Activated effector memory CD4-positive, alpha-beta T cell treated with anti-CD3 and anti-CD28 coated beads, Interleukin-2, amount 50 U/mL, for 16 hours (primary cell): ENCODE data around the gene DDX55.

ENCODE experiments used
- DNase-seq: peaks from one replicate; pipeline ENCODE4 v3.0.0-alpha.2; 2020

DDX55 gene

GRCh38 chr12:123614110-123614509, 12.2 kb downstream of the DDX55 start:
- no peak for DNase-seq

- DNase-seq: no peak
Measured at GRCh38 chr12:123614531-123614930, 12.6 kb downstream of the DDX55 start.

- DNase-seq: no peak
Measured at GRCh38 chr12:123617144-123617543, 15.2 kb downstream of the DDX55 start.

- peak; percentile 53 for DNase-seq
Measured at GRCh38 chr12:123617580-123617979, 15.7 kb downstream of the DDX55 start.

GRCh38 chr12:123621101-123621500, 19.2 kb downstream of the DDX55 start:
- no peak for DNase-seq

GRCh38 chr12:123621619-123622530, 20.0 kb downstream of the DDX55 start:
- DNase-seq: peak; percentile 24

- DNase-seq: peak; percentile 99
Measured at GRCh38 chr12:123633379-123634141, 31.7 kb downstream of the DDX55 start, which contains the start of the genes EIF2B1 and GTF2H3. Gene EIF2B1 (minus strand): TSS chr12:123633686. CDS start chr12:123633557, 129 bp downstream. Gene GTF2H3 (plus strand): TSS chr12:123633829. CDS start chr12:123633860, 31 bp downstream.

- no peak for DNase-seq
Measured at GRCh38 chr12:123634142-123634561, 32.3 kb downstream of the DDX55 start.

GRCh38 chr12:123643911-123644310, 42.0 kb downstream of the DDX55 start:
- no peak for DNase-seq

- DNase-seq: no peak
Measured at GRCh38 chr12:123645380-123645779, 43.5 kb downstream of the DDX55 start.

- no peak for DNase-seq
Measured at GRCh38 chr12:123645878-123646277, 44.0 kb downstream of the DDX55 start.

- DNase-seq: no peak
Measured at GRCh38 chr12:123648401-123648800, 46.5 kb downstream of the DDX55 start.

GRCh38 chr12:123654129-123654701, 52.3 kb downstream of the DDX55 start:
- DNase-seq: no peak

GRCh38 chr12:123655420-123655819, 53.5 kb downstream of the DDX55 start:
- no peak for DNase-seq

- DNase-seq: no peak
Measured at GRCh38 chr12:123656392-123656791, 54.5 kb downstream of the DDX55 start.

GRCh38 chr12:123657211-123657610, 55.3 kb downstream of the DDX55 start:
- DNase-seq: no peak

- DNase-seq: no peak
Measured at GRCh38 chr12:123659996-123660727, 58.3 kb downstream of the DDX55 start.

GRCh38 chr12:123667771-123668170, 65.9 kb downstream of the DDX55 start:
- no peak for DNase-seq
